ENCODE results near the gene PLEKHA1.

Gene PLEKHA1

DNA sequence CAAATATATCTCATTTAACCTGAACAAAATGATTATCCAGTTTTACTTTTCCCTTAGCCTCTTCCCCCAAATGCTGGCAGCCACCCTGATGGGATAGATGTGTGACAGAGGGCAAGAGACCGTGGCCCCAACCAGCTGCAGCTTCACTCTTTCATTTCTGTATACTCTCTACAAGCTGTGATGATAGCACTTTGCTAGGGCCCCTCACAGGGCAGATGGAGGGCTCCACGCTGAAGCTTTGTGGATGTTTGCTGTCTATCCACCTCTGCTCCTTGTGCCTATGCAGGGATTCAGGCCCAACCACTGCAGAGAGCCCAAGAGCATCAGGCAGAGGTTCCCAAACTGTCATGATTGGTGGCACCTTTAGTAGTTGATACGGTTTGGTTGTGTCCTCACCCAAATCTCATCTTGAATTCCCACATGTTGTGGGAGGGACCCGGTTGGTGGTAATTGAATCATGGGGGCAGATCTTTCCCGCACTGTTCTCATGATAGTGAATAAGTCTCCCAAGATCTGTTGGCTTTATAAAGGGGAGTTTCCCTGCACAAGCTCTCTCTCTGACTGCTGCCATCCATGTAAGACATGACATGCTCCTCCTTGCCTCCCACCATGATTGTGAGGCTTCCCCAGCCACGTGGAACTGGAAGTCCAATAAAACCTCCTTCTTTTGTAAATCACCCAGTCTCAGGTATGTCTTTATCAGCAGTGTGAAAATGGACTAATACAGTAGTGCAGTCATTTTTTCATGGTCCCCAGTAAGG is 107.0 kb downstream of the PLEKHA1 start:
- DNase-seq: no peak

Data from NCI-H2081 treated with DMSO at 0.1 percent for 48 hours (cell line).